GM18909 (cell line): ENCODE measurements around the gene MAJIN.
A peak's percentile ranks its signal among the peaks of the same experiment; 100 is the strongest.

Experiments
- ATAC-seq: cut with Tn5 transposase; IDR thresholded peaks from one replicate; pipeline ENCODE4 v1.9.1; 2021; ENCODE audit warnings: mild to moderate bottlenecking; ENCODE audit not compliant: unreplicated experiment, poor library complexity

The MAJIN gene

GRCh38 chr11:64933935-64934681 is 37.8 kb downstream of the MAJIN start:
- ATAC-seq = no peak

- ATAC-seq = no peak
Measured at GRCh38 chr11:64933213-64933934, 38.5 kb downstream of the MAJIN start.

- ATAC-seq = no peak
Measured at GRCh38 chr11:64932324-64932723, 39.6 kb downstream of the MAJIN start.

- ATAC-seq = no peak
Measured at GRCh38 chr11:64931290-64931689, 40.6 kb downstream of the MAJIN start.

- ATAC-seq = no peak
Measured at GRCh38 chr11:64930340-64930739, 41.6 kb downstream of the MAJIN start.

- ATAC-seq = no peak
Measured at GRCh38 chr11:64929625-64930024, 42.3 kb downstream of the MAJIN start.

GRCh38 chr11:64928957-64929356 is 43.0 kb downstream of the MAJIN start:
- ATAC-seq = no peak

- ATAC-seq = no peak
Measured at GRCh38 chr11:64926689-64927088, 45.2 kb downstream of the MAJIN start.

- no peak for ATAC-seq
Measured at GRCh38 chr11:64925536-64926436, 46.1 kb downstream of the MAJIN start.

- ATAC-seq = no peak
Measured at GRCh38 chr11:64924910-64925284, 47.0 kb downstream of the MAJIN start.

GRCh38 chr11:64923944-64924909 is 47.7 kb downstream of the MAJIN start, which contains the start of gene PPP2R5B:
Gene PPP2R5B, plus strand, starts transcription at chr11:64924689. Its CDS starts 1,046 bp downstream, at chr11:64925735.
- ATAC-seq = peak; percentile 84

GRCh38 chr11:64923151-64923661 is 48.7 kb downstream of the MAJIN start:
- ATAC-seq = no peak

GRCh38 chr11:64921384-64921783 is 50.5 kb downstream of the MAJIN start:
- ATAC-seq = no peak

- ATAC-seq = no peak
Measured at GRCh38 chr11:64920124-64920523, 51.8 kb downstream of the MAJIN start.

GRCh38 chr11:64919627-64920026 is 52.3 kb downstream of the MAJIN start:
- ATAC-seq = no peak

- no peak for ATAC-seq
Measured at GRCh38 chr11:64918017-64918416, 53.9 kb downstream of the MAJIN start.

- ATAC-seq = no peak
Measured at GRCh38 chr11:64917663-64917995, 54.3 kb downstream of the MAJIN start.

GRCh38 chr11:64916775-64917662 is 54.9 kb downstream of the MAJIN start, which contains the start of gene ATG2A:
Gene ATG2A, minus strand, starts transcription at chr11:64917209. Its CDS starts 74 bp downstream, at chr11:64917135.
- ATAC-seq = peak; percentile 92
